Measurements from ENCODE around the gene ARL16. TPM values are rescaled to one million over a fixed set of nuclear protein-coding genes. Genes with fewer than 3 reads are reported as not detected.

The ARL16 gene
- total and polyA plus RNA-seq, 2 of the 4 experiments (the other 2 are of a cell fraction): 51.1 to 77.9 TPM

- TF ChIP-seq MXI1 (IDR thresholded peaks at IDR 0.05; ENCODE audit: borderline replicate concordance, low read depth, low read length): no peak
These were observed 17.0 kb upstream of the ARL16 start (continued) for GRCh38 chr17:81700353-81701287.

- dilution Hi-C loops (cut with HindIII; ENCODE audit: low sequenced_read_pairs, unreplicated experiment): no loop called here
These were observed 13.9 kb upstream of the ARL16 start for GRCh38 chr17:81697261-81698044.

More at GRCh38 chr17:81697261-81698044, 13.9 kb upstream of the ARL16 start:
- 83% methylated on average over 19 of the region's 25 CpGs; no CpG with 5 or more reads in 1 of the 2 experiments for WGBS, 2 experiments (ENCODE audit: extremely low coverage in 2 of 2, insufficient read length in 1 of 2)
- no peak overlapping the region for H4K5ac ChIP-seq (ENCODE audit: low read depth, low read length)
- BruUV-seq (replicated peaks): no TSS peak
- H3K14ac ChIP-seq (replicated peaks; ENCODE audit: low read depth, low read length): no peak overlapping the region
- no peak overlapping the region for H4K8ac ChIP-seq (ENCODE audit: low read depth in 2 of 2, low read length in 2 of 2)
- no peak overlapping the region for H3K4me3 ChIP-seq (ENCODE audit: insufficient read depth, low read depth, low read length)
- no peak overlapping the region for H3K56ac ChIP-seq (ENCODE audit: extremely low read depth, insufficient read depth, low read length)
- H4K20me1 ChIP-seq (ENCODE audit: insufficient read depth, low read length): peaks cover 67% of the 10 kb centered on the region
- H4K91ac ChIP-seq (ENCODE audit: insufficient read depth, low read depth, low read length): no peak overlapping the region
- H3K4me2 ChIP-seq (ENCODE audit: low read depth, low read length): no peak overlapping the region
- no peak for DNase-seq
- peaks cover 70% of the 10 kb centered on the region for H3K36me3 ChIP-seq (ENCODE audit: control insufficient read depth, insufficient read depth, low read length)
- H2BK120ac ChIP-seq (ENCODE audit: low read depth, low read length): no peak overlapping the region
- H2AFZ ChIP-seq (replicated peaks; ENCODE audit: low read length, poor library complexity): no peak overlapping the region
- H3K79me1 ChIP-seq (ENCODE audit: low read depth in 1 of 2, low read length in 2 of 2): peaks cover 8 to 53% of the 10 kb centered on the region in 2 experiments; a peak in 3 of 4 replicates
- no peaks in the 10 kb centered on the region for H3K9me3 ChIP-seq (ENCODE audit: control insufficient read depth, insufficient read depth, low read length)
- intact Hi-C loops (cut with micrococcal nuclease): no loop called here
- CTCF ChIA-PET: no interaction called here
- ATAC-seq (ENCODE audit: low read depth): no peak
- H2AK5ac ChIP-seq (ENCODE audit: low read depth, low read length): no peak overlapping the region
- H3K9me1 ChIP-seq (ENCODE audit: insufficient read depth, low read length): no peaks in the 10 kb centered on the region
- in situ Hi-C loops (cut with MboI; ENCODE audit: low sequenced_read_pairs): no loop called here
- no peak overlapping the region for H2BK15ac ChIP-seq (ENCODE audit: low read depth, low read length)
- H3K4me1 ChIP-seq (ENCODE audit: control insufficient read depth, insufficient read depth, low read length): peaks cover 2% of the 10 kb centered on the region; the same call in 1 of the 2 replicates
- no peak overlapping the region for H2BK5ac ChIP-seq (ENCODE audit: low read depth, low read length, poor library complexity, severe bottlenecking)
- H2AK9ac ChIP-seq (replicated peaks; ENCODE audit: low read depth, low read length, poor library complexity): no peak overlapping the region
- no peak overlapping the region for H3K18ac ChIP-seq (ENCODE audit: low read depth, low read length)
- H3K9ac ChIP-seq (ENCODE audit: low read depth, low read length): no peak overlapping the region
- POLR2A ChIA-PET (ENCODE audit: unreplicated experiment): no interaction called here
- no peak overlapping the region for H2BK20ac ChIP-seq (ENCODE audit: low read depth, low read length)
- H3K27me3 ChIP-seq (ENCODE audit: control insufficient read depth, insufficient read depth, low read length): no peaks in the 10 kb centered on the region
- no peak overlapping the region for H3K27ac ChIP-seq (ENCODE audit: insufficient read depth, low read length)
- no peak overlapping the region for H3K4ac ChIP-seq (ENCODE audit: low read depth, low read length)
- no peak overlapping the region for H3K23ac ChIP-seq (ENCODE audit: low read depth, low read length)
- TF ChIP-seq CTCF (conservative IDR thresholded peaks at IDR 0.05; ENCODE audit: low read depth, low read length) (no peak), MAFK (IDR thresholded peaks at IDR 0.05; ENCODE audit: low read depth, low read length) (no peak), CHD1 (IDR thresholded peaks at IDR 0.05; ENCODE audit: low read depth, low read length) (no peak), POLR2A (IDR thresholded peaks at IDR 0.05; ENCODE audit: low read depth, low read length) (no peak), FOS (IDR thresholded peaks at IDR 0.05; ENCODE audit: low read depth, low read length) (no peak), MXI1 (IDR thresholded peaks at IDR 0.05; ENCODE audit: borderline replicate concordance, low read depth, low read length) (no peak), SMC3 (IDR thresholded peaks at IDR 0.05; ENCODE audit: low read depth, low read length) (no peak), NFE2L2 (IDR thresholded peaks at IDR 0.05; ENCODE audit: low read depth, low read length) (no peak), CEBPB (IDR thresholded peaks at IDR 0.05; ENCODE audit: low read depth, low read length) (no peak), MAZ (IDR thresholded peaks at IDR 0.05; ENCODE audit: borderline replicate concordance, low read depth, low read length) (no peak)

Measured in IMR-90 (cell line).